ENCODE measurements around the gene TTC16.

The TTC16 gene

DNA sequence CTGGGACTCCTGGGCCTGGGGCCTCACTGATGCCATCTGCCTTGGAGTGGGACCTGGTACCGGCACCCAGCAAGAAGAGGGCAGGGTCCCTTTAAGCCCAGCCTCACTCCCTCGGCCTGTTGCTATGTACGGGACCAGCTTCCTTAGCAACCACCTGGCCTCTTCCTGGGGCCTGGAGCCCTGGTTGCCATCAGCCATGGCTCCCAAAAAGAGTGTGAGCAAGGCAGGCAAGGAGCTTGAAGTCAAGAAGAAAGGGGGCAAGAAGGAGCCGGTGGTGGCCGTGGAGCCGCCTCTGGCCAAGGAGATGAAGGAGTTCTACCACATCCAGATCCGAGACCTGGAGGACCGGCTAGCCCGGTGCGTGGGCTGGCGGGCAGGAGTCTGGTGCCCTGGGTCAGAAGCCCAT, 9.0 kb upstream of the TTC16 start, which contains the start of gene CFAP157:
Gene CFAP157 (plus strand): TSS at position 153 of the 406 bp plus-strand sequence. CDS start 44 bp downstream, at position 197.
- Histone ChIP-seq H3K36me3 (no peaks in the 10 kb centered on the region), H3K4me3 (no peak within 1 kb of the TSS), H3K27me3 (no peaks in the 10 kb centered on the region), H3K4me2 (peak within 1 kb of the TSS; percentile 32), H4K20me1 (peaks cover 23% of the 10 kb centered on the region), H3K27ac (no peak within 1 kb of the TSS), H3K4me1 (peaks cover 32% of the 10 kb centered on the region), H3K9me3 (no peaks in the 10 kb centered on the region), H3K9ac (no peak within 1 kb of the TSS)
- TF ChIP-seq Cebpa-rat (IDR thresholded peaks at IDR 0.05), result no peak

DNA sequence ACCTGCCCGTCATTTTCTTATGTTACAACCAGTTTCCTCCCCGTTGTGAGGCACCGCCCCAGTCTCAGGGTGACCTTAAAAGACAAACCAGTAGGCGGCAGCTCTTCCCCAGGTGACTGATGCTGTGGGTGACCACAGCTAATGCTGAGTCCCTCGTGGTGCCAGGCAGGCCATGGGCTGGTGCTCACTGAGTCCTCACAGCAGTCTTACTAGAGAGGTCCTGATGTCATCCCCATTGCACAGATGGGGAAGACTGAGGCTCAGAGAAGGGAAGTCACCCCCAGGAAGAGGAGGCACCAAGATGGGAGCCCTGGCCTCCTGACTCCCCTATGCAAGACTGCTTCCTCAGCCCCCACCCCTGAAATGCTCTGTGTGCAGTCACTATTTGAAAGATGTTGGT, 8.1 kb upstream of the TTC16 start:
- H3K27me3 ChIP-seq, result no peaks in the 10 kb centered on the region
- H3K4me3 ChIP-seq, result no peak overlapping the region
- H3K9ac ChIP-seq, result no peak overlapping the region
- H4K20me1 ChIP-seq, result peaks cover 32% of the 10 kb centered on the region
- H3K36me3 ChIP-seq, result no peaks in the 10 kb centered on the region
- peaks cover 42% of the 10 kb centered on the region for H3K4me1 ChIP-seq
- H3K4me2 ChIP-seq, result peak overlapping the region; percentile 32
- no peak overlapping the region for H3K27ac ChIP-seq
- TF ChIP-seq Cebpa-rat (IDR thresholded peaks at IDR 0.05), result no peak
- no peaks in the 10 kb centered on the region for H3K9me3 ChIP-seq

- H3K36me3 ChIP-seq, result no peaks in the 10 kb centered on the region
- no peak overlapping the region for H3K27ac ChIP-seq
- peaks cover 45% of the 10 kb centered on the region for H4K20me1 ChIP-seq
- TF ChIP-seq Cebpa-rat (IDR thresholded peaks at IDR 0.05), result no peak
- peaks cover 46% of the 10 kb centered on the region for H3K4me1 ChIP-seq
- H3K27me3 ChIP-seq, result no peaks in the 10 kb centered on the region
- no peak overlapping the region for H3K4me2 ChIP-seq
- no peak overlapping the region for H3K9ac ChIP-seq
- H3K4me3 ChIP-seq, result no peak overlapping the region
- H3K9me3 ChIP-seq, result no peaks in the 10 kb centered on the region
Measured at GRCh38 chr9:127708952-127709587, 6.8 kb upstream of the TTC16 start.

- Histone ChIP-seq H3K36me3 (no peaks in the 10 kb centered on the region), H3K4me3 (no peak overlapping the region), H3K9ac (no peak overlapping the region), H4K20me1 (peaks cover 50% of the 10 kb centered on the region), H3K4me1 (peaks cover 52% of the 10 kb centered on the region), H3K27ac (no peak overlapping the region), H3K9me3 (no peaks in the 10 kb centered on the region), H3K4me2 (peak overlapping the region; percentile 90), H3K27me3 (no peaks in the 10 kb centered on the region)
- no peak for TF ChIP-seq Cebpa-rat (IDR thresholded peaks at IDR 0.05)
Measured at GRCh38 chr9:127710204-127710783, 5.6 kb upstream of the TTC16 start.

GRCh38 chr9:127711226-127711701, 4.6 kb upstream of the TTC16 start:
- Histone ChIP-seq H3K27me3 (no peaks in the 10 kb centered on the region), H3K4me3 (no peak overlapping the region), H3K4me2 (peak overlapping the region; percentile 90), H3K4me1 (peaks cover 56% of the 10 kb centered on the region), H3K9ac (peak overlapping the region; percentile 48; the same call in 1 of the 2 replicates), H3K36me3 (no peaks in the 10 kb centered on the region), H3K9me3 (no peaks in the 10 kb centered on the region), H4K20me1 (peaks cover 50% of the 10 kb centered on the region), H3K27ac (0 out of 2 replicates have a peak overlapping the region, but pooled peaks have one; percentile 30)
- TF ChIP-seq Cebpa-rat (IDR thresholded peaks at IDR 0.05), result no peak

DNA sequence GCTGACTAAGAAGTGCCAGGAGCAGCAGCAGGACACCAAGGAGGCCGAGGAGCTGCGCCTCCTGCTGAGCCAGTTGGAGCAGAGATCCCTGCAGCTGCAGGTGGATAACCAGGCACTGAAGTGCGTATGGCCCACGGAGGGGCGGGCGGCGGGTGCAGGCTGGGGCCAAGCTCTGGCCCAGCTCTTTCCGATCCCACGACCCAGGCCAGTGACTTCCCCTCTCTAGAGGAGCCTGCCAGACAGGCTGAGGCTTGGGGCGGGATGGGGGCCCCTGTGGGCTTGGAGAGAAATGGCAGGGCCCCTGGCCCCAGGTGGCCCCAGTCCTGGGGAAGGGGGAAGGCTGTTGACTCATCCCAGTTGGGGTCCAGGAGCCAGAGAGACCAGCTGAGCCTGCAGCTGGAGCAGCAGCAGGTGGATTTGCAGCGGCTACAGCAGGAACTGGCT, 4.0 kb upstream of the TTC16 start:
- Histone ChIP-seq H3K4me2 (peak overlapping the region; percentile 90), H3K4me3 (no peak overlapping the region), H4K20me1 (peaks cover 50% of the 10 kb centered on the region), H3K9me3 (no peaks in the 10 kb centered on the region), H3K27ac (0 out of 2 replicates have a peak overlapping the region, but pooled peaks have one; percentile 30), H3K4me1 (peaks cover 59% of the 10 kb centered on the region), H3K9ac (peak overlapping the region; percentile 48; the same call in 1 of the 2 replicates), H3K27me3 (no peaks in the 10 kb centered on the region), H3K36me3 (no peaks in the 10 kb centered on the region)
- no peak for TF ChIP-seq Cebpa-rat (IDR thresholded peaks at IDR 0.05)

- H3K9ac ChIP-seq, result no peak overlapping the region
- H3K27me3 ChIP-seq, result no peaks in the 10 kb centered on the region
- peaks cover 50% of the 10 kb centered on the region for H4K20me1 ChIP-seq
- H3K4me2 ChIP-seq, result peak overlapping the region; percentile 90
- H3K9me3 ChIP-seq, result no peaks in the 10 kb centered on the region
- H3K4me1 ChIP-seq, result peaks cover 59% of the 10 kb centered on the region
- TF ChIP-seq Cebpa-rat (IDR thresholded peaks at IDR 0.05), result no peak
- H3K4me3 ChIP-seq, result no peak overlapping the region
- no peak overlapping the region for H3K27ac ChIP-seq
- H3K36me3 ChIP-seq, result no peaks in the 10 kb centered on the region
Measured at GRCh38 chr9:127712371-127712770, 3.5 kb upstream of the TTC16 start.

DNA sequence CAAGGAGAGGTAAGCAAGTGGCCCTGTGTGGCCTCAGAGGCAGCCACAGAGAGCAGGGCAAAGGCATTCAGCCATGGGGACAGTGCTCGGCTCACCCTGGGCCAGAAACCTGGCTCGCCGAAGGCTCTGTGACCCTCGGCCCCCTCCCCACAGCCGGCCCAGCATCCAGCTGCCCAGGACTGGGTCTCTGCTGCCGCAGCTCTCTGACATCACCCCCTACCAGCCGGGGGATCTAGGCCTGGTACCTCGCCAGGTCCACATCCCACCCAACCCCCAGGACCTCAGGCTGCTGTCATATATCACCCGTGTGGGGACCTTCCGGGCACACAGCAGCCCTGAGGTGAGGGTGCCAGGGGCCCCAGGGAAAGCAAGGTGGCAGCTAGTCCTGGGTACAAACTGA, 3.0 kb upstream of the TTC16 start:
- H3K36me3 ChIP-seq, result no peaks in the 10 kb centered on the region
- no peak for TF ChIP-seq Cebpa-rat (IDR thresholded peaks at IDR 0.05)
- H3K27ac ChIP-seq, result no peak overlapping the region

DNA sequence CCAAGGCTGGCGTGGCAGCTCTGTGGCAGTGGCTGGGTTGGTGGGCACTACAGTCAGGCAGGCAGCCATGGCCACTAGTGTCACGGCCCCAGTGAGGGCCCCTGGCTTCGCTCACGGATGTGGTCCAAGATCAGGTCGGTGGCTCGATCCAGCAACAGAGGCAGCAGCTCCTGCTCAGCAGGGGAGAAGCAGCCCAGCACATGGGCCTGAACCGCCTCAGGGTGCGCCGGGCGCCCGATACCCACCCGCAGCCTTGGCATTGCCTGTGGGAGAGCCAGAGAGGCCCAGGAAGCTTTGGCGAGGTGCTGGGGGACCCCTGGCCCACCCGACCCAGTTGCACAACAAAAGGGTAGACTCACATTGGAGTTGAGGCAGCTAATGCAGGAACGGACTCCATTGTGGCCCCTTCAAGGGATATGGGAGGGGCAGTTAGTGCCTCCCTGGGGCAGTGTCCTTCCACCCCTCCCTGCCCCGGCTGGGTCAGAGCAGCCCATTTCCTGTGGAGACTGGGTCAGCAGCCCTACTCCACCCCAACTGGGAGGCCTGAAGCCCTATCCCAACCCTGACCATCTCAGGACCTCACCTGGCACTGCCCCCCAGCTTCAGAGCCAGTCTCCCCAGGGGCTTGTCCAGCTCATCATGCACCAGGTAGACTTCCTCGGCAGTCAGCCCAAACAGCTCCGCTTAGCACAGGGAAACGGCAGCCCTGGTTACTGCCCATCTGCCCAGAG, 1.7 kb upstream of the TTC16 start:
- Histone ChIP-seq H3K27ac (no peak overlapping the region), H3K9ac (peak overlapping the region; percentile 48; the same call in 1 of the 2 replicates), H3K4me3 (peak overlapping the region; percentile 79), H3K27me3 (no peaks in the 10 kb centered on the region), H3K9me3 (no peaks in the 10 kb centered on the region), H4K20me1 (peaks cover 50% of the 10 kb centered on the region), H3K4me2 (peak overlapping the region; percentile 95), H3K36me3 (no peaks in the 10 kb centered on the region), H3K4me1 (peaks cover 68% of the 10 kb centered on the region)
- no peak for TF ChIP-seq Cebpa-rat (IDR thresholded peaks at IDR 0.05)

More for the DNA sequence above, 3.0 kb upstream of the TTC16 start:
- Histone ChIP-seq H3K27me3 (no peaks in the 10 kb centered on the region), H3K4me1 (peaks cover 59% of the 10 kb centered on the region), H3K4me3 (no peak overlapping the region), H3K9me3 (no peaks in the 10 kb centered on the region), H4K20me1 (peaks cover 50% of the 10 kb centered on the region), H3K9ac (no peak overlapping the region), H3K4me2 (peak overlapping the region; percentile 90)

Data from BLaER1 (cell line).